NCI-H2227 (cell line): ENCODE results near the gene KLC1.

ENCODE experiments used
- DNase-seq: peaks from one replicate; lab custom pipeline; 2025; ENCODE audit not compliant: unreplicated experiment; lab: John Stamatoyannopoulos, UW

KLC1 gene

GRCh38 chr14:103733651-103734050 lies 104.6 kb downstream of the KLC1 start:
- DNase-seq, result no peak

GRCh38 chr14:103734081-103734888 lies 105.3 kb downstream of the KLC1 start:
- DNase-seq, result no peak

- no peak for DNase-seq
Measured at GRCh38 chr14:103735022-103735421, 106.0 kb downstream of the KLC1 start.

- no peak for DNase-seq
Measured at GRCh38 chr14:103735439-103735814, 106.4 kb downstream of the KLC1 start.

GRCh38 chr14:103735815-103736545 lies 107.0 kb downstream of the KLC1 start:
- no peak for DNase-seq

- no peak for DNase-seq
Measured at GRCh38 chr14:103736546-103737431, 107.8 kb downstream of the KLC1 start.

GRCh38 chr14:103737432-103738045 lies 108.5 kb downstream of the KLC1 start:
- DNase-seq, result no peak

- DNase-seq, result no peak
Measured at GRCh38 chr14:103738166-103738565, 109.2 kb downstream of the KLC1 start.

GRCh38 chr14:103738701-103739451 lies 109.9 kb downstream of the KLC1 start:
- no peak for DNase-seq

- no peak for DNase-seq
Measured at GRCh38 chr14:103739466-103739792, 110.4 kb downstream of the KLC1 start.

GRCh38 chr14:103739793-103740501 lies 110.9 kb downstream of the KLC1 start:
- no peak for DNase-seq

- DNase-seq, result no peak
Measured at GRCh38 chr14:103740991-103741689, 112.1 kb downstream of the KLC1 start.

- no peak for DNase-seq
Measured at GRCh38 chr14:103741876-103742275, 112.9 kb downstream of the KLC1 start.

GRCh38 chr14:103742499-103743255 lies 113.7 kb downstream of the KLC1 start:
- no peak for DNase-seq

- no peak for DNase-seq
Measured at GRCh38 chr14:103743691-103744090, 114.7 kb downstream of the KLC1 start.

GRCh38 chr14:103744621-103745395 lies 115.8 kb downstream of the KLC1 start:
- DNase-seq, result no peak

- no peak for DNase-seq
Measured at GRCh38 chr14:103745424-103745823, 116.4 kb downstream of the KLC1 start.

- no peak for DNase-seq
Measured at GRCh38 chr14:103746701-103747100, 117.7 kb downstream of the KLC1 start.
